ENCODE data around the gene BTC.
"Not testable (repeated sequence)": the region's sequence is repeated elsewhere in the genome, so short reads cannot be mapped to it uniquely, and the experiment has no call there.

BTC gene, protein sequence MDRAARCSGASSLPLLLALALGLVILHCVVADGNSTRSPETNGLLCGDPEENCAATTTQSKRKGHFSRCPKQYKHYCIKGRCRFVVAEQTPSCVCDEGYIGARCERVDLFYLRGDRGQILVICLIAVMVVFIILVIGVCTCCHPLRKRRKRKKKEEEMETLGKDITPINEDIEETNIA

DNA sequence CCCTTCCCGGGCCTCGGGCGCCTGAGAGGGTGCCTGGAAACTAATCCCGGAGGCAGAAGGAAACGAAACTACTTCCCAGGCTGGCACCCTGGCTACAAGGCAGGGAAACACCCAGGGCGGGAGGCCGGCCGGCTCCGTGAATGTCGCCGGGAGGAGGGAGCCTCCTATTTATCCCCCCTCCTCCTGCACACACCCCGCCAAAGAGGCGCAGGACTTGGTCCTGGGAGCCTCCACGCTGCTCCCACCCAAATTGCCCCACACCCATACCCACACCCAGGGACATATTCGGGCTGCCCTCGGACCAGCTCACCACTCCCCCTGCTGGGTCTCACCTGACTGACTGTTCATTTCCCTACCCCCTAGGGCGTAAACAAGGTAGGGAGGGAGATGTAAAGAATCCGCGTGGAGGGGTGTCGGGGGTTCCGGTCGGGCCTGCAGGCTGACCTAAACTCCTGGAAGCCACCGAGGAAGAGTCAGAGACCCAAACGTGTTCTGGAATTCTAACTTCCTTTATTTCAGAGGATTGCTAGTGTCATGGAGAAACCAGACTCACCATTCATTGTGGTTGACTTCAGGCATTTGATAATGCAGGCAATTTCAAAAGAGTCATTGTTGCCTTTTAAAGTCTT is at the start of gene BTC:
Gene BTC (minus strand): TSS at position 142 of the 629 bp plus-strand sequence. CDS start 198 bp downstream, outside the sequence.
- DNase-seq, result peak in 22 of 51 donors; percentile 0 to 39 (median 10)

GRCh38 chr4:74840936-74841509 is 46.7 kb upstream of the BTC start:
- no peak for DNase-seq

DNA sequence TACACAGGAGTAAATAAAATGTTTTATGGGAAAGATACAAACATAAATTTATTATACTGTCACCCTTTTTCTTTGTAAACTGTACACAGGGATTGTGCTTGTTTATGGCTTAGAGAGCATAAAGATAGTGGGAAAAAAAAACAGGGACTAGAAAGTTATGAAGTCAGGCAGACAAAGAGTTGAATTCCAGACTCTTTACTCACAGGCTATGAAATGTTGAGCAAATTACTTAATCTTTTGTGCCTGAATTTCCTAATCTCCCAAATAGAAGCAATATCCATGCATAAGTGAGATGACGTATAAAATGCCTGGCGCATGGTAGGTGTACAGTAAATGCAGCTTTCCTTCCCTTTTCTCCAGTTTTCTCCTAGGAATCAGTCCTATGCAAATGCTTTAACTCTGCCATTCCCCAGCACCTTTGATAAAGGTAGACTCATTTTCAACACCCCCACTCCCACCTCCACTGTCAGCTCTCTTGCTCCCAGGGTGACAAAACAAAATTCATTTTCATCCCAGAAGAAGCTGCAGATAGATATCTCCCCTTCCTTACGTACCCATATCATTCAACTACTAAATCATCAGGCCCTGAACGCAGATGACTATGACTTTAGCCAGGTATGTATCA is 44.5 kb upstream of the BTC start:
- no peak for DNase-seq

GRCh38 chr4:74830928-74831327 is 36.6 kb upstream of the BTC start:
- DNase-seq, result no peak

- no peak for DNase-seq
Measured at GRCh38 chr4:74823194-74823593, 28.9 kb upstream of the BTC start.

DNA sequence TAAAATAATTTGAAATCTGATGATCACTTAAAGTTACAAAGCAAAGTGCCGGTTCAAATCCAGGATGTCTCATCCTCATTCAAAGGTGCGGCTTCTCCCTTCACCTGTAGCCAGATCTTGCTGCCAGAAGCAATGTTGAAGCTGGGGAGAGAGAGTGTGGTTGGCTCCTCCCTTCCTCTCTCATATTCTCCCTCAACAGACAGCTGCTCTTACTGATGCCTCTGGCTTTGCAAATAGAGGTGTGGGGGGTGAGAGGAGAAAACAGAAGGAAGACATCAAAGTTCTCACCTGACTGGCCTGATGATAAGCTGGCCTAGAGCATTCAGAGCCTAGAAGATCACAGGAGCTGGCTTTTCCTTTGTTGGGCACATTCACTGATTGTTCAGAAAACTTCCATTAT is 28.3 kb upstream of the BTC start:
- no peak for DNase-seq

DNA sequence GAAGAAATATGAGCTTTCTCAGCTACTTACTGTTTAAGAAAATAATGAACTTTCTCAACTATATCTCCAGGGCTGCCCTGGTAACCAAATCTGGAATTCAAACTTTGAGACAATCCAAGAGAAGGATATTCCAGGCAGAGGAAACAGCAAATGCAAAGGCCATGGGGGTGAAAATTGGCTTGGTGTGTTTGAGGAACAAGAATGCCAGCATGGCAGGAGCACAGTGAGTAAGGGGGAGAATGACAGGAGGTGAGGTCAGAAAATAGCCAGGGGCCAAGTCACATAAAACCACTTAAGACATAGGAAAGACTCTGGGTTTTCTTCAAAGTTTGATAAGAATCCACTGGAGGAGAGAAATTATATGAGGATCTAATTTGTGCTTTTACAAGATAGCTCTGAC is 27.2 kb upstream of the BTC start:
- no peak for DNase-seq

GRCh38 chr4:74814052-74814451 is 19.7 kb upstream of the BTC start:
- no peak for DNase-seq

DNA sequence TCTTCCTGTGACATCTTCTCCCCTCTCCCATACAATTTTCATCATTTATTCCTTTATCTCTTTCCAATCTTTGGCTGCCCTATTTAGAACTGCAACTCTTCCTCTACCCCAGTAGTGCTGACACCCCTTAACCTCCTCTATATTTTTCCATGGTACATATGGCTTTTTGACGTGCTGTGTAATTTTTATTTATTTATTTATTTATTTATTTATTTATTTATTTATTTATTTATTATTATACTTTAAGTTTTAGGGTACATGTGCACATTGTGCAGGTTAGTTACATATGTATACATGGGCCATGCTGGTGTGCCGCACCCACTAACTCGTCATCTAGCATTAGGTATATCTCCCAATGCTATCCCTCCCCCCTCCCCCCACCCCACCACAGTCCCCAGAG is 17.7 kb upstream of the BTC start:
- not testable (repeated sequence) for DNase-seq

DNA sequence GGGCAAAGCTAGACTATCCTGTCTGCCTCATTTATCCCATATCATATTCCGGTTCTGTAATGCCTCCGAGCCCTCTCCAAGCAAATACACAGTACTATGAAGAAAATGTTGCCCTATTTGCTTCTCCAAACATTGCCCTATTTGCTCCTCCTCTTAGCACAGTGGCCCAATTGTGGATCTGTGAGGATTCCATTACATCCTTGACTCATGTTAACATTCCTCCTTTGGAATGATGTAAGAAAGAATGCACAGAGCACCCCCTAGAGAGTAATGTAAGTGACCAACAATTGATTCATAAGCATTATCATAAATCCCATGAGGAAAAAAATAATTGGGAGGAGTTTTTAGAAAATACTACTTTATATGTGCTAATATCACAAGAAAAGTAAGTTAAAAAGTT is 11.3 kb upstream of the BTC start:
- no peak for DNase-seq

- DNase-seq, result no peak
Measured at GRCh38 chr4:74800310-74800709, 6.0 kb upstream of the BTC start.

DNA sequence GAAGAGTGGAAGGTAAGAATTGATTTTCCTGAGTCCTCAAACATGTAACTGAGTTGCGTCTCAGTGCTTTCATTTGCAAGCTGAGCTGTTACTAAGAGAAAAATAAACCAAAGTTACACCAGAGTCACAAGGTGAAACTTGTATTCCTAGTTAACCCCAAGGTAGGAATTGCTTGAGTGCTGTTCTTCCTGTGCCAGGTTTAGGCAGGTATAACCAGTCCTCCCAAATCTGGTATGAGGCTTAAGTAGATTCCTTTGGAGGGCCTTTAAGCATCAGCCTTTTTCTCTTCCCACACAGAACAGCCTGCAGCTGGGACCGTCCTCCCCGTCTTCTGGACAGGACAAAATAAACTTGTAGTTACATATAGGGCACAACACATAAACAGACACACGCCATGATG is 2.3 kb upstream of the BTC start:
- no peak for DNase-seq

GRCh38 chr4:74793757-74794381 is 454 bp downstream of the BTC start:
- peak in 27 of 51 donors; percentile 4 to 58 (median 18) for DNase-seq

DNA sequence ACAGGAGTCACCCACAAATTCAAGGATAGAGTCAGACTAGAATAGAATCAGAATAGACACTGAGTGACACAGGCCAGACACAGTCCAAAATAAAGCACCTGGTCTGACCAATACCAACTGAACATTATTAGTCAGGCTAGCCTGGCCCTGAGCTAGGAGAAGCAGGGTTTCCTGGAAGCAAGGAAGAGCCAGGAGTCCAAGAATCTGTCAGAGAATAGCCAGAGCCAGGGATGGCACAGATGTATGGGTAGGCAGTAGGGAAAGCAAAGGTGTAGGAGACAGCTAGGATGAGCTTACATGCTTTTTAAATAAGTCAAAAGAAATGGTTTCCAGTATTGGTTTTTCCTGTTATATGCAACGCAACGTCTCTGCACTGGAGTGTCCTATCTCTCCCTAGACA is 3.7 kb downstream of the BTC start:
- DNase-seq, result no peak

- DNase-seq, result no peak
Measured at GRCh38 chr4:74789518-74789917, 4.8 kb downstream of the BTC start.

- DNase-seq, result no peak
Measured at GRCh38 chr4:74777531-74777930, 16.8 kb downstream of the BTC start.

GRCh38 chr4:74772783-74773182 is 21.5 kb downstream of the BTC start:
- DNase-seq, result no peak

- no peak for DNase-seq
Measured at GRCh38 chr4:74772106-74772505, 22.2 kb downstream of the BTC start.

GRCh38 chr4:74770226-74770910 is 24.0 kb downstream of the BTC start:
- DNase-seq, result no peak

DNA sequence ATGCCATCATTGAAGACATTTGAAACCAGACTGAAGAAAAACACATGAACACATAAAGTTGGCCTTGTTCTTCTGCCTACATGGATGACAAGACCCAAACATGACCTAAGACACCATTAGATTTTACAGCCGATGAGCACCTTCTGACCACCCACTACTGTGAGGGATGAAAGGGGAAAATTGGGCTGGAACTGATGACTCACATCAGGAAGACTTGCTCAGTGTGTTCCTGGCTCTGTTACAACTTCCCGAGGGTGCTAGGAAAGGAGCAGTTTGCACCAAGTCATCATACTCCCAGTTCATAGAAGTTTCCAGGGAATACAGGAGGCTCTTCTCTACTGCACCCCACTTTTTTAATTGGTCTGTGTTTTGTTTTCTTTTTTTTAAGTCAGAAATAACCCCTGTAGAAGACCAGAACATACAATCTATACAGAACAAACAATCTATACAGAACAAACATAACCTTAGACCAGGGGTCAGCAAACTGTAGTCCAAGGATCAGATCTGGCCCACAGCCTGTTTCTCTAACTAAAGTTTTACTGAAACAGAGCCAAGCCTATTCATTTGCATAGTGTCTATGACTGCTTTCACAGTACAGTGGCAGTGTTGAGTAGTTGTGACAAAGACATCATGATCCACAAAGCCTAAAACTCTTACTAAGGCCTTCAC is 25.3 kb downstream of the BTC start:
- DNase-seq, result no peak

- DNase-seq, result no peak
Measured at GRCh38 chr4:74764119-74764518, 30.2 kb downstream of the BTC start.

Measured in hypothalamus (tissue), 51 donors.